ENCODE data around the gene EIF3L. TPM values are rescaled to one million over a fixed set of nuclear protein-coding genes. Genes with fewer than 3 reads are reported as not detected.

Gene EIF3L
- total RNA-seq, 2 experiments from 2014 or later: 656 to 664 TPM

GRCh38 chr22:37911697-37912096 lies 62.5 kb downstream of the EIF3L start:
- no peak overlapping the region for H3K27ac Mint-ChIP-seq
- no peak overlapping the region for H3K4me3 Mint-ChIP-seq
- POLR2A ChIA-PET: no interaction called here
- H3K36me3 Mint-ChIP-seq: peaks cover 3% of the 10 kb centered on the region
- H3K4me1 Mint-ChIP-seq (ENCODE audit: low read depth): peaks cover 32% of the 10 kb centered on the region
- intact Hi-C loops (cut with micrococcal nuclease): no loop called here
- no peaks in the 10 kb centered on the region for H3K27me3 Mint-ChIP-seq
- no peak for DNase-seq
- CTCF ChIA-PET: no interaction called here
- H3K9me3 Mint-ChIP-seq: no peaks in the 10 kb centered on the region

DNA sequence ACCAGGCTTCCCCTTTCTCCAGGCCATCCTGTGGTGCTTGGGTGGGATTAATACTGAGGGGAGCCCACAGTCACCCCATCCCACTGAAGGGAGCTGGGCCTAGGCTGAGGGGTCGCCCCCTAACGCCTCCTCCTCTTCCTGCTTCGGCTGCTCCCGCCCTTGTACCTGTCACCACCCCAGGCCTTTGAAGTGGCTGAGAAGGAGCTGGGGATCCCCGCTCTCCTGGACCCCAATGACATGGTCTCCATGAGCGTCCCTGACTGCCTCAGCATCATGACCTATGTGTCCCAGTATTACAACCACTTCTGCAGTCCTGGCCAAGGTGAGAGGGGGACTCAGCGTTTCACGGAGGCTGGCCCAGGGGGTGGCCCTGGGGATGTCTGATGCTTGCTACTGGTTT lies 63.0 kb downstream of the EIF3L start:
- peaks cover 3% of the 10 kb centered on the region for H3K36me3 Mint-ChIP-seq
- peaks cover 32% of the 10 kb centered on the region for H3K4me1 Mint-ChIP-seq (ENCODE audit: low read depth)
- no peak overlapping the region for H3K27ac Mint-ChIP-seq
- no peak overlapping the region for H3K4me3 Mint-ChIP-seq
- H3K9me3 Mint-ChIP-seq: no peaks in the 10 kb centered on the region
- ChIA-PET POLR2A (no interaction called here), CTCF (no interaction called here)
- H3K27me3 Mint-ChIP-seq: no peaks in the 10 kb centered on the region
- intact Hi-C loops (cut with micrococcal nuclease): no loop called here
- no peak for DNase-seq

DNA sequence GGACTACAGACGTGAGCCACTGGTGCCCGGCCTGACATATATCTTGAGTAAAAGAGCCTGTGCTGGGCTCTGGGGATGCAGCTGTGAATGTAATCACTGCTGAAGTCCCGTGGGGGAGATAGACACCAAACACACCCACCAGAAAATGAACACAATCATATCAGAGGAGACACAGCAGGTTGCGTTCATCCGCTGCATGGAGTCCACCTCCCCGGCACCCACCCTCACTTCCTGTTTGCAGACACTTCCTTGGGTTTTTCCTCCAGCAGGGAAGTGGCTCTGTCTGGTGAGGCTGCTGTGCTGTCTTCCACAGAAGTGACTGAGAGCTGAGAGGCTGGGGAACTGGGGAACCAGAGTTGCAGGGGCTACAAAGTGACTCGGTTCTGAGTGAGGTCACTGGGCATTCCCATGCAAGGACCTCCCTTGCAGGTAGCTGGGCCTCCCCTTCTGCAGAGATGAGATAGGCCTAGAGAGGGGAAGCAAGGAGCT lies 64.1 kb downstream of the EIF3L start:
- Mint-ChIP-seq H3K4me1 (ENCODE audit: low read depth) (peaks cover 23% of the 10 kb centered on the region), H3K36me3 (peaks cover 3% of the 10 kb centered on the region), H3K4me3 (no peak overlapping the region), H3K27me3 (no peaks in the 10 kb centered on the region), H3K9me3 (no peaks in the 10 kb centered on the region), H3K27ac (peak overlapping the region; percentile 2)
- intact Hi-C loops (cut with micrococcal nuclease): no loop called here
- DNase-seq: no peak
- POLR2A ChIA-PET: no interaction called here
- CTCF ChIA-PET: interaction anchor here (1.0 to 1.1 kb wide), 2 partner anchors 16 to 48 kb away, joined by 3 to 4 read pairs; no protein-coding TSS in a partner anchor

- Mint-ChIP-seq H3K36me3 (peaks cover 7% of the 10 kb centered on the region), H3K9me3 (no peaks in the 10 kb centered on the region), H3K4me1 (ENCODE audit: low read depth) (peaks cover 16% of the 10 kb centered on the region), H3K4me3 (no peak overlapping the region), H3K27ac (no peak overlapping the region), H3K27me3 (no peaks in the 10 kb centered on the region)
- DNase-seq: no peak
- ChIA-PET CTCF (interaction anchor here (1.0 to 1.6 kb wide), 4 partner anchors 11 to 136 kb away, joined by 3 to 4 read pairs (median 4); partner anchors contain the start of gene MICALL1), POLR2A (no interaction called here)
- intact Hi-C loops (cut with micrococcal nuclease): no loop called here
Measured at GRCh38 chr22:37916311-37916710, 67.1 kb downstream of the EIF3L start.

DNA sequence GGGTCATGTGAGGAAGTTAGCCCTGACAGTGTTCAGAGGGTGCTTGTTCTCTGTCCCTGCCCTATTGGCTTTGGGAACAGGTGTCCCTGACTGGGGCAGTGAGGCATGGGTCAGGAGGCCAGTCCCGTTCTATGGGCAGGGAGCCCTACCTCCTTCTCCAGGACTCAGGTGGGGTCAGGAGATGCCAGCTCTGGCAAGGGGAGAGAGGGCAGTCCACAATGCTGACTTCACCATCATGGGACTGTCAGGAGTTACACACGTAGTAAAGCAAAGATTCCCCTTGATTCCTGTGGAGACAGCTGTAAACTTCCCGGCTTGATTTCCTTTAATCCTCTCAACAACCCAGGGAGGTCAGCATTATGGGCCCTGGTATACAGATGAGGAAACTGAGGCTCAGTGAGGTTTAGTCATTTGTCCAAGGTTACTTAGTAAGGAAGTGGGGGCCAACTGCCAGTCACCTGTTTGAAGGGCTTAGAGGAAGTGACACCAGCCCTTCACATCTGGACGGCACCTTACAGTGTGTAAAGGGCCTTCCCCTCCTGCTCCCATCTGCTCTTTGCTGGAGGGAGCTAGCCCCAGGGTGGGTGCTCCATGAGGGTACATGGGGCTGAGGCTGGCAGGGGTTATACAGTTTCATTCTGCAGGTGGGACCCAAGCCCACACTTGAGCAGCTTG lies 68.8 kb downstream of the EIF3L start:
- Mint-ChIP-seq H3K27me3 (no peaks in the 10 kb centered on the region), H3K4me1 (ENCODE audit: low read depth) (peaks cover 5% of the 10 kb centered on the region), H3K9me3 (no peaks in the 10 kb centered on the region), H3K27ac (no peak overlapping the region), H3K36me3 (peaks cover 7% of the 10 kb centered on the region), H3K4me3 (no peak overlapping the region)
- ChIA-PET POLR2A (no interaction called here), CTCF (no interaction called here)
- no peak for DNase-seq
- intact Hi-C loops (cut with micrococcal nuclease): no loop called here

- no peaks in the 10 kb centered on the region for H3K27me3 Mint-ChIP-seq
Measured at GRCh38 chr22:37918580-37919270, 69.5 kb downstream of the EIF3L start.

GRCh38 chr22:37920126-37920525 lies 70.9 kb downstream of the EIF3L start:
- Mint-ChIP-seq H3K9me3 (no peaks in the 10 kb centered on the region), H3K4me1 (ENCODE audit: low read depth) (peaks cover 5% of the 10 kb centered on the region), H3K27me3 (no peaks in the 10 kb centered on the region), H3K36me3 (peaks cover 4% of the 10 kb centered on the region), H3K27ac (peak overlapping the region; percentile 76), H3K4me3 (peak overlapping the region; percentile 34)
- no peak for DNase-seq
- POLR2A ChIA-PET: interaction anchor here (0.7 kb wide), 1 partner anchor 82 kb away, joined by 4 read pairs; no protein-coding TSS in a partner anchor
- CTCF ChIA-PET: interaction anchor here (0.6 kb wide), 1 partner anchor 108 kb away, joined by 3 read pairs; no protein-coding TSS in a partner anchor
- intact Hi-C loops (cut with micrococcal nuclease): no loop called here

More at GRCh38 chr22:37918580-37919270, 69.5 kb downstream of the EIF3L start:
- Mint-ChIP-seq H3K36me3 (peaks cover 4% of the 10 kb centered on the region), H3K4me3 (no peak overlapping the region), H3K9me3 (no peaks in the 10 kb centered on the region), H3K4me1 (ENCODE audit: low read depth) (peaks cover 5% of the 10 kb centered on the region), H3K27ac (no peak overlapping the region)
- POLR2A ChIA-PET: no interaction called here
- DNase-seq: no peak
- CTCF ChIA-PET: no interaction called here
- intact Hi-C loops (cut with micrococcal nuclease): no loop called here

GRCh38 chr22:37922191-37922590 lies 73.0 kb downstream of the EIF3L start:
- intact Hi-C loops (cut with micrococcal nuclease): no loop called here
- H3K36me3 Mint-ChIP-seq: peaks cover 4% of the 10 kb centered on the region
- ChIA-PET CTCF (interaction anchor here (1.2 kb wide), 1 partner anchor 12 kb away, joined by 4 read pairs; no protein-coding TSS in a partner anchor), POLR2A (no interaction called here)
- H3K4me3 Mint-ChIP-seq: no peak overlapping the region
- no peaks in the 10 kb centered on the region for H3K9me3 Mint-ChIP-seq
- H3K27me3 Mint-ChIP-seq: no peaks in the 10 kb centered on the region
- no peak overlapping the region for H3K27ac Mint-ChIP-seq
- peaks cover 5% of the 10 kb centered on the region for H3K4me1 Mint-ChIP-seq (ENCODE audit: low read depth)
- DNase-seq: no peak

GRCh38 chr22:37923927-37924326 lies 74.7 kb downstream of the EIF3L start:
- intact Hi-C loops (cut with micrococcal nuclease): no loop called here
- POLR2A ChIA-PET: no interaction called here
- no peaks in the 10 kb centered on the region for H3K27me3 Mint-ChIP-seq
- H3K4me1 Mint-ChIP-seq (ENCODE audit: low read depth): peaks cover 5% of the 10 kb centered on the region
- H3K4me3 Mint-ChIP-seq: no peak overlapping the region
- no peak for DNase-seq
- no peaks in the 10 kb centered on the region for H3K9me3 Mint-ChIP-seq
- H3K27ac Mint-ChIP-seq: no peak overlapping the region
- CTCF ChIA-PET: no interaction called here
- H3K36me3 Mint-ChIP-seq: peaks cover 4% of the 10 kb centered on the region

DNA sequence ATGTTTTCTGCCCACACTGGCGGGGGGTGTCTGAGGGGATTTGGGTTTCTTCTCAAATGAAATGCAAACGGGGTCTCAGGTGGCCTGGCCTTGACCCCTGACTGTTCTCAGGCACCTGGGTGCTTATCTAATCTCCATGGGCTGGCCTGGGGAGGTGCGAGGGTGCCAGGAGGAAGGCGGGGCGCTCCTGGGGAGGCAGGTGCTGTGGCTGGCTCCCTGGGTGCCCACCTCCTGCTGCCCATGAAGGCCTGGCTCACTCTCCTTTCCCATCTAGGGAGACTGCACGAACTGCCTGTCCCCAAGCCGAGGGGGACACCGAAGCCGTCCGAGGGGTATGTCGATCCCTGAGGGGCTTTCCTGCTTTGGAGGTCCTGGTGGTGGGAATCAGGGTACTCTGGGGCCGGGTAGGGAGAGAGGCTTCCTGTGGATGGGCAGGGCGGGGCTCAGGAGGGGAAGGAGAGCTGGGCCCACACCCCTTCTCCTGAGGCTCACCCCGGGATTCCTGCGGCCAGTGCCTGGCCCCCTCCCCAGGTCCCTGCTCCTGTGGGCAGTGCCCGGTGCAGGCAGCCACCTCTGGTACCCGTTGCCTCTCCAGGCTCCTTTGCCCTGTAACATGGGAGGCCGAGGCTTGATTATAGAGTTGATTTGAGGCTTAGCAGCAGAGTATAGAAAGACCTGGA lies 75.3 kb downstream of the EIF3L start:
- POLR2A ChIA-PET: no interaction called here
- Mint-ChIP-seq H3K27ac (no peak overlapping the region), H3K4me1 (ENCODE audit: low read depth) (peaks cover 5% of the 10 kb centered on the region), H3K4me3 (no peak overlapping the region), H3K27me3 (no peaks in the 10 kb centered on the region), H3K9me3 (no peaks in the 10 kb centered on the region), H3K36me3 (peaks cover 4% of the 10 kb centered on the region)
- DNase-seq: no peak
- intact Hi-C loops (cut with micrococcal nuclease): no loop called here
- CTCF ChIA-PET: no interaction called here

- CTCF ChIA-PET: no interaction called here
Measured at GRCh38 chr22:37925330-37925729, 76.1 kb downstream of the EIF3L start.

DNA sequence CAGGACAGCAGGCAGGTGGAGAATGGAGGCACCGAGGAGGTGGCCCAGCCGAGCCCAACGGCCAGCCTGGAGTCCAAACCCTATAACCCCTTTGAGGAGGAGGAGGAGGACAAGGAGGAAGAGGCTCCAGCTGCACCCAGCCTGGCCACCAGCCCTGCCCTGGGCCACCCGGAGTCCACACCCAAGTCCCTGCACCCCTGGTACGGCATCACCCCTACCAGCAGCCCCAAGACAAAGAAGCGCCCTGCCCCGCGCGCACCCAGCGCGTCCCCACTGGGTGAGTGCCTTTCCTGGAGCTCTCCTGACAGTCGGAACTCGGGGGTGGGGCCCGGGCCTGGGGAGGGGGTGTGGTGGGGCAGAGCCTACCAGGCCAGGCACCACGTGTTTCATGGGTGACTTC lies 76.5 kb downstream of the EIF3L start:
- no peaks in the 10 kb centered on the region for H3K36me3 Mint-ChIP-seq
- no peak overlapping the region for H3K27ac Mint-ChIP-seq
- intact Hi-C loops (cut with micrococcal nuclease): no loop called here
- DNase-seq: no peak
- H3K4me3 Mint-ChIP-seq: no peak overlapping the region
- H3K27me3 Mint-ChIP-seq: no peaks in the 10 kb centered on the region
- no peaks in the 10 kb centered on the region for H3K4me1 Mint-ChIP-seq (ENCODE audit: low read depth)
- no peaks in the 10 kb centered on the region for H3K9me3 Mint-ChIP-seq
- ChIA-PET POLR2A (no interaction called here), CTCF (no interaction called here)

More at GRCh38 chr22:37925330-37925729, 76.1 kb downstream of the EIF3L start:
- POLR2A ChIA-PET: no interaction called here
- Mint-ChIP-seq H3K27ac (no peak overlapping the region), H3K4me3 (no peak overlapping the region), H3K4me1 (ENCODE audit: low read depth) (peaks cover under 1% of the 10 kb centered on the region), H3K27me3 (no peaks in the 10 kb centered on the region), H3K9me3 (no peaks in the 10 kb centered on the region), H3K36me3 (peaks cover under 1% of the 10 kb centered on the region)
- DNase-seq: no peak
- intact Hi-C loops (cut with micrococcal nuclease): no loop called here

Measured in activated CD4-positive, alpha-beta memory T cell treated with anti-CD3 and anti-CD28 coated beads for 36 hours (primary cell).